Retinal pigment epithelial cell (primary cell): Measurements from ENCODE around the gene WNK1.

Experiments
- DNase-seq: peaks from one replicate; pipeline ENCODE4 v3.0.0-alpha.2; 2010; ENCODE audit warnings: low read depth
- H3K4me3 ChIP-seq: 2 replicates; pipeline ENCODE4 v1.5.1; 2011; ENCODE audit warnings: mild to moderate bottlenecking, low read length, control low read depth, moderate library complexity
- TF ChIP-seq, protein P1 (sequence below): conservative IDR thresholded peaks from 2 replicates; pipeline ENCODE4 v1.5.1; 2011; ENCODE audit warnings: low read depth, low read length, control low read depth, inconsistent platforms

The WNK1 gene

GRCh38 chr12:749751-750270 is 2.6 kb upstream of the WNK1 start:
- no peak for DNase-seq
- no peak overlapping the region for H3K4me3 ChIP-seq
- TF ChIP-seq, protein P1, sequence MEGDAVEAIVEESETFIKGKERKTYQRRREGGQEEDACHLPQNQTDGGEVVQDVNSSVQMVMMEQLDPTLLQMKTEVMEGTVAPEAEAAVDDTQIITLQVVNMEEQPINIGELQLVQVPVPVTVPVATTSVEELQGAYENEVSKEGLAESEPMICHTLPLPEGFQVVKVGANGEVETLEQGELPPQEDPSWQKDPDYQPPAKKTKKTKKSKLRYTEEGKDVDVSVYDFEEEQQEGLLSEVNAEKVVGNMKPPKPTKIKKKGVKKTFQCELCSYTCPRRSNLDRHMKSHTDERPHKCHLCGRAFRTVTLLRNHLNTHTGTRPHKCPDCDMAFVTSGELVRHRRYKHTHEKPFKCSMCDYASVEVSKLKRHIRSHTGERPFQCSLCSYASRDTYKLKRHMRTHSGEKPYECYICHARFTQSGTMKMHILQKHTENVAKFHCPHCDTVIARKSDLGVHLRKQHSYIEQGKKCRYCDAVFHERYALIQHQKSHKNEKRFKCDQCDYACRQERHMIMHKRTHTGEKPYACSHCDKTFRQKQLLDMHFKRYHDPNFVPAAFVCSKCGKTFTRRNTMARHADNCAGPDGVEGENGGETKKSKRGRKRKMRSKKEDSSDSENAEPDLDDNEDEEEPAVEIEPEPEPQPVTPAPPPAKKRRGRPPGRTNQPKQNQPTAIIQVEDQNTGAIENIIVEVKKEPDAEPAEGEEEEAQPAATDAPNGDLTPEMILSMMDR = no peak

DNA sequence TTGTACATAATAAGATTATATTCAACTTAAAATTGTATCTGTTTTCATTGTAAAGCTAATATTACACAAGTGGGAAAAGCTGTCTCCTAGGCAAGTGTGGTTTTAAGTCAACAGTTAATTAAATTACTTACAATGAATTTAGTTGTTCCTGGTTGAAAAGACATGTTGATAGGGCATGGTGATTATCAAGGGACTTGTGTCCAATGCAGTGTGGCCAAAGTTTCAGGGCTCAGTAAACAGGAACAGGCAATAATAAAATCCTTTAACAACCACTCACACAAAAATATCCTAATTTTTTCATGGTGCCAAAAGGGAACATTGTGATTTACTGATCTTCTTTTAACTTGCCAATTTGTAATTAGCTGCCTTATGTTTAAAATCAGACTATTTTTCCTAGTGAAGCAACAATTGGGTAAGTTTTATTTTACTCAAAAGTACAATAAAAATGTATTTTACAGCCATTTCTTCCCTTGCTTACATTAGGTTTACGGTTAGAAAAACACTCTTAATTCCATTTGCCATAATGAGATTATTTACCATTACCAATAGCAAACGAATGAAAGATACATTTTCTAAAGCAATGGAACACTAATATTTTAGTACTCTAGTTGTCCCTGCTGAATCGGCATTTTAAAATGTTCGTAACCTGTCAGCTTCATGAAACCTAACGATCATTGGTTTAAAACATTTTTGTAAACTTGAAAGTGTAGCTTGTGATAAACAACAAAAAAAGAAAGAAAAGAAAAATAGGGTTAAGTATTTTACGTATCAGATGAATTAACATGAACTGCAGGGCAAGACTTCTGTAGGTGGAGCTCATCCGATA is 1.8 kb upstream of the WNK1 start:
- H3K4me3 ChIP-seq = peak overlapping the region; percentile 57
- no peak for DNase-seq
- TF ChIP-seq, protein P1 = no peak

DNA sequence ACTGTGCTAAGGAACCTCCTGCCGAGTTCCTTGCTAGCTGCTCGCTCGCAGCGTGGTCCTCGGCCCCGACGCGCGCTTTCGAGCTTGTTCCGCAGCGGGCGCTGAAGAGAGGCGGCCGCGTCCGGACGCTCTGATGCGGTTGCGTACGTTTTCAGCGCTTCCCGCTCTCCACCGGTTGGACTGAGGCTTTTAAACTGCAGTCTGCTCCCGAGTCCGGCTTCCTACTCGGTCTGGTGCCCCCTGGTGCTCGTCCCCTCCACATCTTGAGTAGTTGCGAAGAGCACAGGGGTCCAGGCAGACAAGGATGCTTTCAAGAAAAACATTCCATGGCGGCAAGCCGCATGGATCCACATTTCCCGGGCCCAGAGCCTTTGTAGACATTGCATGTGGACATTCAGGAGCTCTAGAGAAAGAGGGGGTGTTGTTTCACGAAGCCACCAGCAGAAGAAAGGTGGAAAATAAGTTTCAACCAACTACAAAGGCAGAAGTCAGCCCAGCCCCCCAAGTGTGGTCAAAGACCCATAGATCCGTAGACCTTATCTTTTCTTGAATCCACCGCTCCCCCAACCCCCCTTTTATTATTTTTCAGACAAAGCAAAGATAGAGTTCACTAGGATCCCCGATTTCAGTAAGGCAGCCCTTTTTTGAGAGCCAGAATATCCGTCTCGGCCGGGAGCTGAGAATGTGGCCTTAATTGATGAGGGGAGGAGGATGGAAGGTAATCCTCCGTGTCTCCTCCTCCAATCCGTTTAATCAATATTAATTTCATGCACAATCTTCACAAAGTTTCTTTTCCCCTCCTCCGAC is 984 bp upstream of the WNK1 start:
- DNase-seq = peak; percentile 89
- TF ChIP-seq, protein P1 = peak; percentile 85
- H3K4me3 ChIP-seq = peak overlapping the region; percentile 57

DNA sequence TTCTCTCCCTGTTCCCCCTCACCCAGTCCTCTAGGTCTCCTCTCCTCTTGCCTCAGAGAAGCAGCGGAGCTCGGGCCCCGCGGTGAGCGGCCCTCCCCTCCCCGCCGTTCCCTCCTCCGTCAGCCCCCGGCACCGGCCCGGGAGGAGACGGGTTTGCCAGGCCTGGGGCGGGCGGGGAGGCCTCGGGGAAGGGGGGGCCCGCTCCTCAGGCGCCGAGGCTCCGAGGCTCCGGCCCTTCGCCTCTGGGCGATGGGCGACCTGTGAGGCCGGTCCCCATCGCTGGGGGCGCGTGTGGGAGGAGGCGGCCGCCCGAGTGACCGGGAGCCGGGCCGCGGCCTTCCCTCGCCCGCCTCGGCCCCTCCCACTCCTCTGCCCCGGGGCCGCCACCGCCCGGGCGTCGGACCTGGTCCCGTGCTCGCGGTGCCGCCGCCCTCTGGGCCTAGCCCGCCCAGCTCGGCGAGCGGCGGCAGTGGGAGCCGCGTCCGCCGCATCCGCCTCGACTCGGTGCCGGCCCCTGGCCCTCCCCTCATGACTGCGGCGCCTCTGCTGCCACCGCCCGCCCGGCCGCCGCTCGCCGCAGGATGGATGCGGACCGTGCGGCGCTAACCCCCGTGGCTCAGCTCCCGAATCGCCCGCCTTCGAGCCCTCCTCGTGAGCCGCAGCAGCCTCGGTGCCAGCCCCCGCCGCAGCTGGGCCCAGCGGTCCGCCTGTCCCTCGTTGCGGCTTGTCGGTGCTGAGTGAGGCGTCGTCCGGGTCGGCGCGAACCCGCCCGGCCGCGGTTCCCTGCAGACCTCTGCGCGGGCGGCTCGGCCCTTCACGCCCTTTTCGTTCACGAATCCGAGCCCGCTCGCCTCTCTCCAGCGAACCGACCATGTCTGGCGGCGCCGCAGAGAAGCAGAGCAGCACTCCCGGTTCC is 574 bp downstream of the WNK1 start:
- peak overlapping the region; percentile 74 for H3K4me3 ChIP-seq
- TF ChIP-seq, protein P1 = no peak
- DNase-seq = no peak

DNA sequence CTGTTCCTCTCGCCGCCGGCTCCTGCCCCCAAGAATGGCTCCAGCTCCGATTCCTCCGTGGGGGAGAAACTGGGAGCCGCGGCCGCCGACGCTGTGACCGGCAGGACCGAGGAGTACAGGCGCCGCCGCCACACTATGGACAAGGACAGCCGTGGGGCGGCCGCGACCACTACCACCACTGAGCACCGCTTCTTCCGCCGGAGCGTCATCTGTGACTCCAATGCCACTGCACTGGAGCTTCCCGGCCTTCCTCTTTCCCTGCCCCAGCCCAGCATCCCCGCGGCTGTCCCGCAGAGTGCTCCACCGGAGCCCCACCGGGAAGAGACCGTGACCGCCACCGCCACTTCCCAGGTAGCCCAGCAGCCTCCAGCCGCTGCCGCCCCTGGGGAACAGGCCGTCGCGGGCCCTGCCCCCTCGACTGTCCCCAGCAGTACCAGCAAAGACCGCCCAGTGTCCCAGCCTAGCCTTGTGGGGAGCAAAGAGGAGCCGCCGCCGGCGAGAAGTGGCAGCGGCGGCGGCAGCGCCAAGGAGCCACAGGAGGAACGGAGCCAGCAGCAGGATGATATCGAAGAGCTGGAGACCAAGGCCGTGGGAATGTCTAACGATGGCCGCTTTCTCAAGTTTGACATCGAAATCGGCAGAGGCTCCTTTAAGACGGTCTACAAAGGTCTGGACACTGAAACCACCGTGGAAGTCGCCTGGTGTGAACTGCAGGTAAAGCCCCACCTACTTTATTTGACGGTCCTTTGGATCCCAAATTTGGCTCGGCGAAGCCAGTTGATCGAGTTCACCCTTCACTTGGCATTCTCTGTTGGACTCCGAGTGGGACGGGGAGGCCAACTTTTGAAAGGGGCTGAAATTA is 1.5 kb downstream of the WNK1 start:
- no peak for DNase-seq

More for the DNA sequence above, 1.5 kb downstream of the WNK1 start:
- TF ChIP-seq, protein P1 = no peak
- H3K4me3 ChIP-seq = peak overlapping the region; percentile 74
